Activated CD4-positive, alpha-beta T cell treated with anti-CD3 and anti-CD28 coated beads, Interleukin-2, amount 50 U/mL, for 1 hour (primary cell): ENCODE data around the gene BTG3.

Experiments
- DNase-seq: peaks from one replicate; pipeline ENCODE4 v3.0.0-alpha.2; 2020

BTG3 gene

GRCh38 chr21:17583898-17584297, 28.8 kb downstream of the BTG3 start:
- DNase-seq = no peak

- no peak for DNase-seq
These were observed 32.4 kb downstream of the BTG3 start for GRCh38 chr21:17580319-17580718.

- DNase-seq = no peak
These were observed 33.8 kb downstream of the BTG3 start for GRCh38 chr21:17578876-17579275.

- no peak for DNase-seq
These were observed 34.5 kb downstream of the BTG3 start for GRCh38 chr21:17578162-17578561.

GRCh38 chr21:17577701-17578100, 35.0 kb downstream of the BTG3 start:
- no peak for DNase-seq

- DNase-seq = no peak
These were observed 36.4 kb downstream of the BTG3 start for GRCh38 chr21:17576080-17576835.

- DNase-seq = no peak
These were observed 37.6 kb downstream of the BTG3 start for GRCh38 chr21:17575076-17575475.

GRCh38 chr21:17572431-17572830, 40.3 kb downstream of the BTG3 start:
- DNase-seq = no peak

- DNase-seq = no peak
These were observed 41.9 kb downstream of the BTG3 start for GRCh38 chr21:17570786-17571185.

GRCh38 chr21:17560377-17561025, 52.2 kb downstream of the BTG3 start:
- DNase-seq = no peak

- DNase-seq = no peak
These were observed 57.8 kb downstream of the BTG3 start for GRCh38 chr21:17554679-17555465.

GRCh38 chr21:17554120-17554519, 58.6 kb downstream of the BTG3 start:
- DNase-seq = no peak

- DNase-seq = no peak
These were observed 60.3 kb downstream of the BTG3 start for GRCh38 chr21:17552410-17552809.

- no peak for DNase-seq
These were observed 61.9 kb downstream of the BTG3 start for GRCh38 chr21:17550671-17551308.

GRCh38 chr21:17548262-17548661, 64.4 kb downstream of the BTG3 start:
- no peak for DNase-seq

GRCh38 chr21:17545007-17545406, 67.7 kb downstream of the BTG3 start:
- no peak for DNase-seq
